GM12873 (cell line): Measurements from ENCODE around the gene SEMA7A.

Experiments
- CTCF ChIP-seq: IDR thresholded peaks from 2 replicates; pipeline ENCODE4 v1.5.1; 2012; ENCODE audit warnings: low read depth, mild to moderate bottlenecking, moderate library complexity, low read length, control low read depth; ENCODE audit not compliant: insufficient read depth; ENCODE audit errors: missing control alignments

The SEMA7A gene

DNA sequence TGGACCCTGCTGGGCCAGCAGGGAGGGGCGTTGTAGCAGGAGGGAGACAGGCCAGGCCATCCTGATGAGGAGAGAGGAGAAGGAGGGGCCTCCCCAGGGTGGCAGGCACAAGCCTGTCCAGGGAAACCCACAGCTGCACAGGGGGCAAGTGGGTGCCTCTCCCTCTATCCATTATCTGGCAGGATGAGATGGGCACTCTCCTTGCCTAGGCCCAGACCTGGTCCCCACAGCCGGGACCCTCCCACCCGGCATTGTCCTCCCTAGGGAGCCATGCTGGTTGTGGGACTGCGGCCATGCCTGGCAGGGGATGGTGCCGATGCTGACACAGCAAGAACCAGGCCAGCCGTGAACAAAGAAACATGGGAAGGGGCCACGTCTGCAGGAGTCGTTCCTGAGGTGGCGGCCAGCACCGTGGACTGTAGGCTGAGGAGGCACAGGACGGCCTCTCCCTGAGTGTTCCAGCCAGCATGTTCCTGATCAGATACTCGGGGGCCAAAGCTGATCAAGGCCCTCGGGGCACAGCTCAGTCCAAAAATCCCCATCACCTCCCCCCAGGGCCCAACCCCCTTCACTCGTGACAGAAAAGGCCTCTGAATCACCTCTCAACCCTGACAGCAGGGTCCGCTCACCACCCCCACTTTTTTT lies 47.1 kb downstream of the SEMA7A start:
- no peak for TF ChIP-seq CTCF

GRCh38 chr15:74385733-74386132 lies 48.0 kb downstream of the SEMA7A start:
- TF ChIP-seq CTCF, result no peak

GRCh38 chr15:74384881-74385643 lies 48.7 kb downstream of the SEMA7A start:
- no peak for TF ChIP-seq CTCF

DNA sequence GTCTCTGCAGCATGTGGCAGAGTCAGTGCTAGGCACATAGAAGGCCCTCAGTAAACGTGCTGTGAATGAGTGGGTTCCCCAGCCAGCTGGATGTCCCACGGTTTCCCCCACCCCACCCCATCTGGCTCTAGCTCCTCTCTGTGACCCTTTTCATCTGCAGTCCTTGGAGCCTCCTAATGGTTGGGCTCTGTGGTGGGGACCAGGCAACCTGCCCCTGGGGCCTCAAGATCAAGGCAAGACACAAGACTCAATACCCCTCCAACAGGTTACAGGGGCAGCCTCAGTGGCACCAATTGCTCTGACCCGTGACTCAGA lies 49.2 kb downstream of the SEMA7A start:
- TF ChIP-seq CTCF, result no peak

GRCh38 chr15:74383695-74384565 lies 49.8 kb downstream of the SEMA7A start:
- TF ChIP-seq CTCF, result no peak

- TF ChIP-seq CTCF, result no peak
Observed at GRCh38 chr15:74383286-74383685, 50.5 kb downstream of the SEMA7A start.
